ENCODE results near the gene PAM16.

The PAM16 gene

GRCh38 chr16:4358236-4358635 lies 7.1 kb upstream of the PAM16 start:
- no peak for TF ChIP-seq CTCF (IDR thresholded peaks at IDR 0.05; ENCODE audit: low read depth, low read length, missing control alignments)
- H3K4me3 ChIP-seq (replicated peaks; ENCODE audit: low read depth, low read length), result no peak overlapping the region
- no peak for DNase-seq (ENCODE audit: extremely low read depth, low read depth)

GRCh38 chr16:4356820-4357219 lies 5.7 kb upstream of the PAM16 start:
- TF ChIP-seq CTCF (IDR thresholded peaks at IDR 0.05; ENCODE audit: low read depth, low read length, missing control alignments), result no peak
- H3K4me3 ChIP-seq (replicated peaks; ENCODE audit: low read depth, low read length), result no peak overlapping the region
- no peak for DNase-seq (ENCODE audit: extremely low read depth, low read depth)

GRCh38 chr16:4354512-4355409 lies 3.6 kb upstream of the PAM16 start:
- no peak for DNase-seq (ENCODE audit: extremely low read depth, low read depth)
- no peak for TF ChIP-seq CTCF (IDR thresholded peaks at IDR 0.05; ENCODE audit: low read depth, low read length, missing control alignments)
- no peak overlapping the region for H3K4me3 ChIP-seq (replicated peaks; ENCODE audit: low read depth, low read length)

GRCh38 chr16:4353675-4354074 lies 2.6 kb upstream of the PAM16 start:
- no peak for TF ChIP-seq CTCF (IDR thresholded peaks at IDR 0.05; ENCODE audit: low read depth, low read length, missing control alignments)
- no peak overlapping the region for H3K4me3 ChIP-seq (replicated peaks; ENCODE audit: low read depth, low read length)
- no peak for DNase-seq (ENCODE audit: extremely low read depth, low read depth)

GRCh38 chr16:4352843-4353242 lies 1.7 kb upstream of the PAM16 start:
- no peak overlapping the region for H3K4me3 ChIP-seq (replicated peaks; ENCODE audit: low read depth, low read length)
- no peak for TF ChIP-seq CTCF (IDR thresholded peaks at IDR 0.05; ENCODE audit: low read depth, low read length, missing control alignments)
- no peak for DNase-seq (ENCODE audit: extremely low read depth, low read depth)

GRCh38 chr16:4351880-4352279 lies 759 bp upstream of the PAM16 start:
- no peak for TF ChIP-seq CTCF (IDR thresholded peaks at IDR 0.05; ENCODE audit: low read depth, low read length, missing control alignments)
- no peak overlapping the region for H3K4me3 ChIP-seq (replicated peaks; ENCODE audit: low read depth, low read length)
- DNase-seq (ENCODE audit: extremely low read depth, low read depth), result no peak
